Globus pallidus (tissue), 1 donor: Measurements from ENCODE around the gene DPY19L1.
"Not testable (repeated sequence)": the region's sequence is repeated elsewhere in the genome, so short reads cannot be mapped to it uniquely, and the experiment has no call there.

Experiments
- DNase-seq: peaks from one replicate; pipeline ENCODE4 v3.0.0-alpha.2; 2015; ENCODE audit warnings: low spot score

The DPY19L1 gene

GRCh38 chr7:35037211-35037525 lies at the start of gene DPY19L1:
Gene DPY19L1 (minus strand): TSS chr7:35037485. CDS start chr7:35037394, 91 bp downstream.
- DNase-seq: no peak

GRCh38 chr7:35079517-35079916 lies 42.2 kb upstream of the DPY19L1 start:
- not testable (repeated sequence) for DNase-seq

DNA sequence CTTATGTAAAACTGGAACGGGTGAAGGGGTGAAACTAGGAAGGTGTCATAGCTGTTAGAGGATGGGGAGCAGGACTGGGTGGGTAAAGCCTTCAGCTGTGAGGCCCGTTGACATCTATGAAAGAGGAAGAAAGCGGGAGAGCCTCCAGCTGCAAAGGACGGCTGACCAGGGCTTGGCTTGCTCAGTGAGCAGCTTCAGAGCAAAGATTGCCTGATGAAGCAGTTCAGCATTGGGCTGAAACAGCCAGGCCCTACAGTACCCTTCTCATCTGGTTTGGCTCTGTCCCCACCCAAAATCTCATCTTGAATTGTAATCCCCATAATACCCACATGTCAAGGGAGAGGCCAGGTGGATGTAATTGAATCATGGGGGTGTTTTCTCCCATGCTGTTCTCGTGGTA lies 36.7 kb upstream of the DPY19L1 start:
- not testable (repeated sequence) for DNase-seq

DNA sequence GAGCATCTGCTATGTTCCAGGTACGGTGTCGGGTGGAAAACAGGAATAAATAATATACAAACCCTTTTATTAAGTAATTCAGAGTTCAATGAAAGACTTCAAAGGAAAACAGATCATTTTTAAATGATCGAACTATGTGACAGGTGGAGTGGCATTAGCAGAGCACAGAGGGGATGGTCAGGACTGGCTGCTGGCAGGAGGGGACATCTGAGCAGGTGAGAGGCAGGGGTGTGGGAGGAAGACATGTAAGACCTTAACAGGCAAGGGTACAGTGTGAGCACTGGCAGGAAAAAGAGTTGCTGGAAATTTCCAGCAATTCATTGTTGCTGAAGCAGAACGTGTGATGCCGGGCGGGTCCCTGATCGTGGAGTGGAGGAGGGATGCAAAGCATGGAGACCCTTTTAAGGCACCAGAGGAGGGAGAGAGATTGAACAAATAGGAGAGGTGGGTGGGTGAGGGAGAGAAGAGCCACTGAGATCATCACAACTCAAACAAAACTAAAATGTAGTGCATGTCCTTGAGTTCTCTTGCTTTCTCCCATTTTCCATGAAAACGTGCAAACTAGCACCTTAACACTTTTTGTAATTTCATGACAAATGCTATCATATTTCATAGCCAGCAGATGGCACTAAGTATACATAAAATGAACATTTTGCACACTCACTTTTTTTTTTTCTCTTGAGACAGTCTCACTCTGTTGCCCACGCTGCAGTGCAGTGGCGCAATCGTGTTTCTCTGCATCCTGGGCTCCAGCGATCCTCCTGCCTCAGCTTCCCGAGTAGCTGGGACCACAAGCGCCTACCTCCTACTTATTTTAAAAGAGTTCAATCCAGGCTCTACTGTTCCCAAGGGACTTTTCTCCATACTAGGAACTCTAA lies 35.9 kb upstream of the DPY19L1 start:
- peak; percentile 3 for DNase-seq

GRCh38 chr7:35069084-35069483 lies 31.8 kb upstream of the DPY19L1 start:
- DNase-seq: not testable (repeated sequence)

- DNase-seq: not testable (repeated sequence)
Observed at GRCh38 chr7:35065382-35065781, 28.1 kb upstream of the DPY19L1 start.

- not testable (repeated sequence) for DNase-seq
Observed at GRCh38 chr7:35058571-35058970, 21.3 kb upstream of the DPY19L1 start.

DNA sequence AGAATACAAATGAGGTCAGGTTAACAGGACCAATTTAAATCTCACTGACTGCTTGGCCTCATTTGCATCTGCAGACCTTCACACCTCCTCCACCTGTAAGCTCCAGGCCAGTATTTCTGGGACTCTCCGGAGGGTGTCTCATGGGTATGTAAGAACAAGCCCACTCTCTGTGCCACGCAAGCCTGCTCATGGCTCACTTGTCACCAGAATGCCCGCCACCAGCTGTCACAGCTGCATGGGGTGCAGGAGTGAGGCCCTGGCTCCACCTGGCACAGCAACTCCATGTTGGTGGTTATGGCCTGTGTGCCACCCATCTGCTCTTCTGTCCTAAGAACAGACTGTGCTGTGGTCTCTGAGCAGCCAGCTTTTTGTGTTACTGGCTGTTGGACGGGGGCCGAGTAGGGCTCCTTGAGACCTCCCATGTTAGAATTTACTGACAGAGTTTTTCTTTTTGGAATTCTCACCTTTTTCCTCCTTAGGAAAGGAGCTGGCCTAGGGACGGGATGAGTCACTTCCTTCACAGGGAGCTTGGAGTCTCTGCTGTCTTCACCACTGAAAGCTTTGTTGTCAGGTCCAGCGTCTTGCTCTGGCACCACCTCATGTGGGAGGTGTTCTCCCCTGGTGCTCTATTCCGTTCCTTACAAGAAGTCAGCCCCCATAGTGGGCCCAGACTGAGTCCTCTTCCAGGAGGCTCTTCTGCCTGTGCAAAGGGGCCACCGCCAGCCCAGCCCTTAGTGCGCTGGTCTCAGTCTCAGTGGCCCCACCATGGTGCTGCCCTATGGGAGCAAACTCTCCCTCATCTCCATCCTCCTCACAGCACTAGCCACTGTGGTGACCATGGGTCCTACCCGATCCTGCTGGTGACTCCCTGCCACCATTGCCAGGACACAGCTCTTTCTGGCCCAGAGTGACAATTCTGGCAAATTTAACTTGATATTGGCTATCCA lies 20.5 kb upstream of the DPY19L1 start:
- DNase-seq: not testable (repeated sequence)

GRCh38 chr7:35055733-35056132 lies 18.4 kb upstream of the DPY19L1 start:
- not testable (repeated sequence) for DNase-seq

GRCh38 chr7:35053488-35054175 lies 16.3 kb upstream of the DPY19L1 start:
- not testable (repeated sequence) for DNase-seq

- not testable (repeated sequence) for DNase-seq
Observed at GRCh38 chr7:35048390-35048789, 11.1 kb upstream of the DPY19L1 start.

- DNase-seq: not testable (repeated sequence)
Observed at GRCh38 chr7:35047912-35048305, 10.6 kb upstream of the DPY19L1 start.

DNA sequence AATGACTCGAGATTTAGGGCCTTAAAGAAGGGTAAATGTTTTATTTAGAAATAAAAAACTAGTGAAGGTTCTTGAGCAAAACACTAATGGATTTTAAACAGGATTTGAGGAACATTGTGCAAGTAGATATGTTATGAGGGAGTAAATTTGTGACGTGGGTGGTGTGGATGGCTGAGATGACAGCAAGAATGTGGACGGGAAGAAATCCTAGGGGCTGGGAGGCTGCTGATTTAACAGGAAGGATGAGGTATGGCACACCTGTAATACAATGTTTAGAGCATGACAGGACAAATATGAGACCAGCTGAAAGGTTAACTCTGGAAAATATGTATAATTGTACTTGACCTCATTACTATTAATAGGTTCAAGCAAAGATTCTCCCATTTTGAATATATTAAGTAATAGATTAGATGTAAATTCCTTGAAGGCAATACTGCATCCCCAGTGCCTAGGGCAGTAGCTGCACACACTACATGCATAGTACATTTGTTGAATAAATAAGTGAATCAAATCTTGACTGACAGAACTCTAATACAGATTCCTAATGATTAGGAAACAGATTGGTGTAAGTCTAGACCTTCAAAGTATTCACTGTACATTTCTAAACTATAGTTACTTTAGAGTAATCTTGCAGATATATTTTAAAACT lies 10.1 kb upstream of the DPY19L1 start:
- DNase-seq: not testable (repeated sequence)

- not testable (repeated sequence) for DNase-seq
Observed at GRCh38 chr7:35043301-35043700, 6.0 kb upstream of the DPY19L1 start.

- no peak for DNase-seq
Observed at GRCh38 chr7:35040906-35041305, 3.6 kb upstream of the DPY19L1 start.

- no peak for DNase-seq
Observed at GRCh38 chr7:35039343-35039742, 2.1 kb upstream of the DPY19L1 start.

DNA sequence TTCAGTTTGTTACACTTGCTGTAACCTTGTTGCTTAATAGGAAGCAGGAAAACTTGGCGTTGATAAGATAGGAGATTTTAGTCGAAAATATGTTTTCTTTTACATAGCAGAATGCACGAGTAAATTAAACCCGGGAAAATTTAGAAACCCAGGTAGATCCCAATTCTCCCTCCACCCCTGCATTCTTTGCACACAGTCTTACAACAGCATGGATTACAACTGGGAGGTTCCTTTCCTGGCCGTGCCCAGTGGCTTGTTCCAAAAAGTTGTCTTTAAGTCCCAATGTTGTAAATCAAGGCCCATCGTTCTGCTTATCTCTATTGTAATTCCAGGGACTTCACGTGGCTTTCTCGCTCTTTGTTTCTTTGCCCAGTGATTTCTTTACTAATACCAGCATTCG lies 1.1 kb upstream of the DPY19L1 start:
- DNase-seq: peak; percentile 7

DNA sequence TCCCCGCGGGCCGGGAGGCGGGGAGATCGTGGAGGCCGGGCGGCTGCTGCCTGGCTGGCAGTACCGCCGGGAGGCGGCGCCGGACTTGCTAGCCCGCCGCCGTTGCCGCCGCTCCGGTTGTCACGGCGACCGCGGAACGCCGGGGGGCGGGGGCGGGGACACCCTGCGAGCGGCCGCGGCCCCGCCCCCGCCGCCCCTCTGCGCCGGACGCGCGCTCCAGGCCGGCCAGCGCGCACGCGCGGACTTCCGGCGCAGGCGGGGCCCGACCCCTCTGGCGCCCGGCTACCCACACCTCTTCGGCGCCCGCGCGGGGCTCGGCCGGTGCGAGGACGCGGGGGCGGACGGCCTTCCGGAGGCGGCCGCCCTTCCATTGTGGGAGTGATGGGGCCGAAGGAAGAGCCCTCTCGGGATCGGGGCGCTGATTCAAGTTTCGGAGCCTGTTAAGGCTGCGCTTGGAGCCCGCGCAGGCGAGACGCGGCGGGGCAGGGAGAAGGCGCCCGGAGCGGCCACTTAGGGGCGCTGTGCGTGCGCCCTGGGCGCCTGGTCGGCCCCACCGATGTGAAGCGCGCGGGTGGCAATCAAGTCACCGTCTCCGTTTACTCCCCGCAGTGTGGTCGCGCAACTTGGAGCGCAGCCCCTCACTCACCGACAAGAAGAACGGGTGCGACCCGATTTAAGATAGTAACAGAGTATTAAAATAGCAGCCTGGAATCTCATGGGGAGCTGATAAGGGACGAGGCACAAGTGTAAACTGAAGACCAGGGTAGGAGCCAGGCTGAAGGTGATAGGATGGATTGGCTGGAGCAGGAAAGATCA lies 449 bp upstream of the DPY19L1 start:
- DNase-seq: peak; percentile 96

DNA sequence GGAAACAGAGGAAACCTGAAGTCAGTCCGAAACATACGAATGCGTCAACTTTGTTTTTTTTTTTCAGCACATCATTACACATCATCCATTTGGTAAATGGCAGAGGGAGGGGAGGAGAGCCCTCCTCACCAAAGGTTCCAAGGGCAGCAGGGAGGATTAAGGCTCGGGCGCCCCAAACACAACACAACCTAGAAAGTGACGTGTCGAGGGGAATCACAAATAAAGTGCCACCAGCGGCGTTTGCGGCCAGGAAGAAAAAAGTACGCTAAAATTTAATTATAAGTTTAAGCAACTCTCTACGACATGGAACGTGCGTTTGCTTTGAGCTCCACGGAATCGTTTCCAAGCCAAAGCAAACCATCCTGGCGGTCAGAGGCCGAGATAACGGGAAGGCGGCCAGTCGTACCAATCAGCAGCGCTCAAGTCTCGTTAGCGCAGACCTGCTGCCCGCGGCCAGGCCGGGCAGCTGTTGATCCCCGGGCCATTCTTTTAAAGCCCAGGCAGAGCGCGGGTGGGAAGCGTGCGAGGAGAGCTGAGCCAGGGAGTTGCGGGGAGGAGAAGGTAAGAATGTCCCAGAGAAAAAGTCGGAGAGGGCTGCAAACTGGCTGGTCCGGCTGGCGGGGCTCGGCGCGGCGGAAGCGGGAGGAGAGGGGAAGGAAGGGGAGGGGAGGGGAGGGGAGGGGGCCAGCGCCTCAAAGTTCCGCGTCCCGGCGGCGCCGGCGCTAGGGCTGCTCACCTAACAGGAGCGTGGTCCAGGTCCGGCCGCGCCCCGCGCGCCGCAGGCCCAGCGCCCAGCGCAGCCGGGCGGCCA lies 719 bp downstream of the DPY19L1 start:
- peak; percentile 62 for DNase-seq

DNA sequence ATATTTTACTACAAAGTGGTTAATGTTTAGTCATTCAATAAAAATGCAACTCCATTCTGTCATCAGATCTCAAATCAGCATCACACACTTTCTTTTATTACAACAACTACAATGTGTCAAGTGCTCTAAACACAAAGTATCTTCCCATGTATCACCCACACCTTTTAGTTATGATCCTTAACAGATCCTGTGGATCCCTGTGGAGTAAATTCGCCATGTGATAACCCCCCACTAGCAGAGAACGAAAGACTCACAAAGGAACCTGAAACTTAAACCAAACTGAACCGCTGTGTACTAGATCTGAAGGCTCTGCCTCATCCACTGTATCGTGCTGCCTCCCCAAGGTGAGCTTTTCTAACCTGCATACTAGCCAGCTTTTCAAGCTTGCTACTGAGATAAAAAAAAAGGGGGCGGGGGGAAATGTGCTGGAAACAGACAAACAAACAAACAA lies 1.7 kb downstream of the DPY19L1 start:
- DNase-seq: no peak
